ENCODE measurements around the gene HEATR5B.
"Not testable (repeated sequence)": the region's sequence is repeated elsewhere in the genome, so short reads cannot be mapped to it uniquely, and the experiment has no call there.

Gene HEATR5B

DNA sequence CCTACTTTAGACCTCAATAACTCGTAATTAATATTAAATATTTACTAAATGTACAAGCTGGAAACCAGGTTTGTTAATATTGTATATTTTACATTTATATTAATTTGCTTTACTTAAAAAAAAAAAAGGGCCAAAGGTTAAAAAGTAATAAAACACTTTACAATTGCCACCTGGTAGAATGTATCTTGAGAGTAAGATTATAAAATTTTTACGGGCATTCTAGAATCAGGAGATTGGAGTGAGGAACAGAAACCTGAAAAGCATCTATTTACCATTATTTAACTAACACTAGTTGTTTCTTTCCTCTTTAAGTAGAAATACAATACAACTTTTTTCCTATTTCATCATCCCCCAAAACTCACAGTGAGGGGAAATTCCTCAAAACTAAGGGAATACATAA is 102.3 kb downstream of the HEATR5B start:
- no peak for DNase-seq (ENCODE audit: low read depth)

DNA sequence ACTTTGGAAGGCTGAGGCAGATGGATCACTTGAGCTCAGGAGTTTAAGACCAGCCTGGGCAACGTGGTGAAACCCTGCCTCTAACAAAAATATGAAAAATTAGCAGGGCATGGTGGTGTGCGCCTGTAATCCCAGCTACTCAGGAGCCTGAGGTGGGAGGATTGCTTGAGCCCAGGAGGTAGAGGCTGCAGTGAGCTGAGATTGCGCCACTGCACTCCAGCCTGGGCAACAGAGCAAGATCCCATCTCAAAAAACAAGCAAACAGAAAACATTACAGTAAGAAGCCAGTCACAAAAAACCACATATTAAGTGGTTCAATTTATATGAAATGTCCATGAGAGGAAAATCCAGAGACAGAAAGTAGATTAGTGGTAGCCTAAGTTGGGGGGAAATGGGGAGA is 105.2 kb downstream of the HEATR5B start:
- DNase-seq (ENCODE audit: low read depth): not testable (repeated sequence)

DNA sequence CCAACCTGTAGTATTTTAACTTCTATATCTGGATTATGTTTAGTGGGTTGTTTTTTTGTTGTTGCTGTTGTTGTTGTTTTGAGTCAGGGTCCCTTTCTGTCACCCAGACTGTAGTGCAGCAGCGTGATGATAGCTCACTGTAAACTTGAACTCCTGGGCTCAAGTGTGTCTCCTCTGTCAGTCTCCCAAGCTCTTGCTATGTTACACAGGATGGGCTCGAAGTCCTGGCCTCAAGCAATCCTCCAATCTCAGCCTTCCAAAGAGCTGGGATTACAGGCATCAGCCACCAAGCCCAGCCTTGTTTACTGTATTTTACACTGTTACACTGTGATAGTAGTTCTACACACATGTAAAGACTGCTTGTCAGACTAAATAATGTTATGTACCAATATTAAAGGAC is 108.1 kb downstream of the HEATR5B start:
- no peak for DNase-seq (ENCODE audit: low read depth)

DNA sequence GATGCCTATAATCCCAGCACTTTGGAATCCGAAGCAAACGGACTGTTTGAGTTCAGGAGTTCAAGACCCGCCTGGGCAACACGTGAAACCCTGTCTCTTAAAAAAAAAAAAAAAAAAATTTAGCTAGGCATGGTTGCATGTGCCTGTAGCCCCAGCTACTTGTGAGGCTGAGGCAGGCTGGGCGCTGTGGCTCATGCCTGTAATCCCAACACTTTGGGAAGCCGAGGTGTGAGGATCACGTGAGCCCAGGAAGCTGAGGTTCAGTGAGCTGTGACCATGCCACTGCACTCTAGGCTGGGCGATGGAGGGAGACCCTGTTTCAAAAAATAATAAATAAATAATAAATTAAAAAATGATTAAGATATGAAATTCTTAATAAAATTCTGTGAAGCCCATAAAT is 108.9 kb downstream of the HEATR5B start:
- no peak for DNase-seq (ENCODE audit: low read depth)

DNA sequence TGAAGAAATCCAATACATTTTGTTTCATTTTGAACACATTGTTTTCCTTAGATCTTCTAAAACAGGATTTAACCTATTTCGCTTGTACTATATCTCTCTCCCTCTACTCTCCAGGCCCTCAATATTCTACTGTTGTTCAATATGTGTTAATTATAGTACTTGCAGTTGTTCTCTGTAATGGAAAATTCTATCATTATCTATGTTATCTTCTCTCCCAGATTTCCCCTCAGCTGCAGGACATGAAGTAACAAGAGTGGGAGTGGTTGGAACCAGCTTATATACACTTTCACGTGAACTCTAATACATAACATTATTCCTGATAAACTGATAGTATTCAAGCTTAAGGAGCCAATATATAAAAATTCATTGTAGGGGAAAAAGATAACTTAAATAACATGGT is 110.9 kb downstream of the HEATR5B start:
- DNase-seq (ENCODE audit: low read depth): no peak

DNA sequence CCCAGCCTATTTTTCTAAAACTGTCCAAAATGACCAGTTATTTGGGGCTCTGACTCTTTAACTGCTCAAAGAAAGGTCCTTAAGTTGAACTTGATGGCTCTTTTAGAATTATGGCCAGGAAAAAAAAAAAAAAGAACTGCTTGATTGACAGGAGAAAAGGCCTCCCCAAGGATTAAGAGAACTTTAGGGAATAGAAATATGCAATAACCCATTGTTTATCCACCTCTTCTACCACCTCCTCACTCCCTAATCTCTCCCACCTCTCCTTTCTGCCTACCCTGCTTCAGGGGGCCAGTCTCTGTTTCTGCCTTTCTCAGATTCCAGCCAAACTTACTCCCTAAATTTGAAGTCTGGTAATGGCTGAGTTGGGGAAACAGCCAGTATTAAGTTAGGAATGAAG is 112.2 kb downstream of the HEATR5B start:
- no peak for DNase-seq (ENCODE audit: low read depth)

DNA sequence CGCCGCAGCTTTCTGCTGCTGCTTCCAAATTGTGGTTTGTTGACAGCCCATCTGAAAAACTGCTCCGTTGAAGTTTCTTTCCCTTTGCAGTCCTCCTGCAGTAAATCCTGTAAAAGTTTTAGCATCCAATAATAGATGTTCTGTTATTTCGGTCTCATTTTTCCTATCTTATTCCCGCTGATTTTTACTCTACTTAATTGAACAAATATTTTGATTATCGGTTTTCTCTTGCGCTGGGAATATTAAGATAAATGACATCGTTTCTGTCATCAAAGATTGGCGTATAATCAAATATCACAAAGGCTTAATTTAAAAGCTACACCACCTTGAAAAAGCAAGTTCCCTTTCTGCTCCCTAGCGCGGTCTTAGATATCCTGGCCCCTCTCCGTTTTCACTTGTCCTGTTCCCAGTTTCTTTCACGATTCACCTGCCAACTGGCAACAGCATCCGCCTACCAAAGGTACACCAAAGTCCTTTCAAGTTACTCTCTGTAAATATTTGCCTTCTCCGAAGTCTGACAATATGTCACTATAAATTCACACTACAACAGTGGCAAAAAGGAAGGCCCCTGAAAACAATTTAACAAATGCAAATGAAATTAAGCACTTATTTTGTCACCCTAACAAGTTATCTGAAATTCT is 116.8 kb downstream of the HEATR5B start:
- no peak for DNase-seq (ENCODE audit: low read depth)

DNA sequence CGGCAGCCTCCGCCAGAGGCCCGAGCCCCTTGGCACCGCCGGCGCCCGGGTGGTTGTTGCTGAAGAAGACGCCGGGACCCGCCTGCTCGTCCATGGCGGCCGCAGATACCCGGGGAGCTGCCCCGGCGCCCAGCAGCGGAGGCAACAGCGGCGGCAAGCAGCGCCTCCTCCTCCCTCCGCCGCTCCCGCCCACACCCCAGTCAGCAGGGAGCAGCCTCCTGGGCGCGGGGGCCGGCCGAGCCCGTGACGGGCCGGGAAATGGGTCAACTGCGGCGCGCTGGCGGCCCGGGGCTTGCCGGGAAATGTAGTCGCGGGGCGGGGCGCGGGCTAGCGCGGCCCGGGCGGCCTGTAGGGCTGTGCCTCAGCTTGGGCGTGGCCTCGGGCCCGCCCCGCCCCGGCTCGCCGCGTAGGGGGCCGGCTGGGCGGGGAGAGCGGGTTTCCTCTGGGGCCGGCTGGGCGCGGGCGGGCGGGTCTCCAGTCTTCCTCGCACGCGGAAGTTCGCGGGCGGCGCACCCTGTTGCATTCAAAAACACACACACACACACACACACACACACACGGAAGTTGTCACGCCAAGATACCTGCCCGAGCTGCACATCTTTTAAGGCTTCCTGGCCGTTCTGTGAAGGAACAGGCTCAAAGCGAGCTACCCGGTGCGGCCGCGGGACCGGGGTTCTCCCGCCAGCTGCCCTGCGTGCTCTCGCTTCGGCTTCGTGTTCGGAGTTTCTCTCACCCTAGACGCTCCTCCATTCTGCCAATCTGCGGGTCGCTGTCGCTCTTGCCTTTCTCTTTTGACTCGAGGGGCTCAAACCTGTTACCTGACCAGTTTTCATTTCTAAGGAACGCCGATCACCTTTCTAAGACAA is 117.6 kb downstream of the HEATR5B start, which contains the start of gene STRN:
TSS of gene STRN (minus strand) at position 167 of the 866 bp plus-strand sequence. CDS start at position 94, 73 bp downstream.
- peak; percentile 94 for DNase-seq (ENCODE audit: low read depth)

DNA sequence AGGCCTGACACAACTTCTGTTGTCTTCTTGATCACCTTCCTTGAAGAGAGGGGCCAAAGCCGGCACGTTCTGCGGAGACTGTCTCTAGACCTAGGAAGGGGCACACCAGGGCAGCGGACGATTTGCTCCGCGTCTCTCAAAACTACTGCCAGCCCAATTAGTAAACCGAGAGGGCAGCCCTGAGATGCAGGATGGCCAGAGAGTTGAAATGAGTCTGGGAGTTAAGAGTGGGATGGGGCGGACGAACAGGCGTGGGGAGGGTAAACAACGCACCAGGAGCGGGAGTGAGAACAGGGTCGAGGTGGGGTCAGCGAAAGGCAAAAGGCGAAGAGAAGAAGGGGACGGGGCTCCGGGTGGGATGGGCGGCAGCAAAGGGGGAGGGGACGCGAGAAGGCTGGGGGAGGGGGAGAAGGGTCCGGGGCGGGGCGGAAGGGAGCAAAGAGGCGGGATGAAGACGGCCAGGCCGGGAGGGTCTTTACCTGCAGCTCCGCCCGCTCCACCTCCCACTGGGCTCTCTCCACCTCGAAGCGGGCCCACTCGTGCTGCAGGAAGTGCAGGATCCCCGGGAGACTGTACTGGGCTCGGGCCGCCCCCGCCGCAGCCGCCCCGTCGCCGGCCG is 118.3 kb downstream of the HEATR5B start:
- no peak for DNase-seq (ENCODE audit: low read depth)

DNA sequence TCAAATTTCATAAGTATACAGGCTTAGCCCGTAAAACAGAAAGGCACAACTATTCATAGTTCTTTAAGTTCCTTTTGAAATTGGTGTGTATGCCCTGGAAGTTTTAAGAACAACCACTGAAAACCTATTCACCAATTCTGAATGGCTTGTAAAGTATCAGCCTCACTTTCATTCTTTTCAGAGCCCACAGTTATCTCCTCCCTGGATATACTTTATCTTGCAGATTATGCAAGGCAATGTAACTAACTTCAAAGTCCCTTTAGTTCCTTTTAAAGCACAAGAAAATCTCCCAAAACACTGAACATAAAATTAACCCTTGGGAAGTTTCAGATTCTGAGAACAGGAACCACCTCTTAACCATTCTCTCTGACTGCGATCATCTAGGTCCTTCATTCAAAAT is 119.0 kb downstream of the HEATR5B start:
- no peak for DNase-seq (ENCODE audit: low read depth)

DNA sequence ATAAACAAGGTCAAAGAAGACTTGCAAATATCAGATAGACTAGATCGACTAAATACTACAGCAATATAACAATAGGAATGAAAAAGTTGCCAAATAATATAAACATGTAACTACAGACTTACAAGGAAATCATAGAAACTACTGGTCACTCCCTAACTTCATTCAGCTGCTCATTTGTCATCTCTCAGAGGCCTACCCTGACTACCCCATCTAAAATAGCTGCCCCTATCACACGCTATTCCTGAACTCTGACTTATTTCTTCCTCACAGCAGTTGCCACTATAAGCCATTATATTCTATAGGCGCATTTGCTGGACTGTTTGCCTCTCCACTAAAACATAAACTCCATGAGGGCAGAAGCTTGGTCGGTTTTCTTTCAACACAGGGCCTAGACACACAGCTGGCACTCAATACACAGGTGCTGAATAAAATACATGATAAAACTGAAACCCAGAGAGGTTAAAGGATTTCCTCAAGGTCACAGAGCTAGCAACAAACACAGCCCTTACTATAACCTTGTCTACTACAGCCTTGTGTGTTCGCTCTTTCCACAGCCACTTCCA is 119.6 kb downstream of the HEATR5B start:
- no peak for DNase-seq (ENCODE audit: low read depth)

DNA sequence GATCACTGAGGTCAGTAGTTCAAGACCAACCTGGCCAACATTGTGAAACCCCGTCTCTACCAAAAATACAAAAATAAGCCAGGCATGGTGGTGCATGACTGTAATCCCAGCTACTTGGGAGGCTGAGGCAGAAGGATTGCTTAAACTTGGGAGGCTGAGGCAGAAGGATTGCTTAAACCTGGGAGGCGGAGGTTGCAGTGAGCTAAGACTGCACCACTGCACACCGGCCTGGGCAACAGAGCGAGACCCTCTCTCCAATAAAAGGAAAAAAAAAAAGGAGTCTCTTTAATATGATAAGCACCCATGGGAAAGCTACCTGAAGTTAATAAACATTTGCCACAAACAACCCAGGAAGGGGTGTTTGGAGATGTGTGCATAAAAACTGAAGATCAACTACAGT is 120.4 kb downstream of the HEATR5B start:
- DNase-seq (ENCODE audit: low read depth): no peak

DNA sequence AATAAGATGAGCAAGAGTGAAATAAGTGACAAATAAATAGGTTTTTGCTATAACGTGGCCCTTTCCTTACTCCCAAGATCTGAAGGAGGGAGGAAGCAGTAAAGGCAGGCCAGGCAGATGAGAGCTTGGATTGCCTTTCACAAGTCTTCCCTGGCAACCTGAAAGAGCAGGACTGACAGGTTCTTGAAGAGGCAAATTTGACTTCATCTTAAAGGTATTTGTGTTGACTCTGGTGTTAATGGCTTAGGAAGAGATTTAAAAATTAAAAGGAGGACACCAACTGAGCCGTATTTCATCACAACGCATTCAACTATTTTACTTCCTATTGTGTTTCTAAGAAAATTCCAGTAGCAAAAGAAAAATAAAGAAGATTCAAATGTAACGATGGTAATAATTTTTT is 121.1 kb downstream of the HEATR5B start:
- DNase-seq (ENCODE audit: low read depth): no peak

DNA sequence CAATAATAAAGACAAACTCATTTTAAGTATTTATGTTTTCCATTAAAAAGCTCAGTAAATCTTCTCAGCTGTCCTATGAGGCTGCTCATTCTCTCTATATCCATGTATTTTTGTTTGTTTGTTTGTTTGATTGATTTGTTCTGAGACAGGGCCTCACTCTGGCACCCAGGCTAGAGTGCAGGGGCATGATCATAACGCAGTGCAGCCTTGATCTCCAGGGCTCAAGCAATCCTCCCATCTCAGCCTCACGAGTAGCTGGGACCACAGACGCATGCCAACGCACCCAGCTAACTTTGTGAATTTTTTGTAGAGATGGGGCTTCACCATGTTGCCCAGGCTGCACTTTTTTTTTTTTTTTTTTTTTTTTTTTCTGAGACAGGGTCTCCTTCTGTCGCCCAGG is 123.4 kb downstream of the HEATR5B start:
- no peak for DNase-seq (ENCODE audit: low read depth)

DNA sequence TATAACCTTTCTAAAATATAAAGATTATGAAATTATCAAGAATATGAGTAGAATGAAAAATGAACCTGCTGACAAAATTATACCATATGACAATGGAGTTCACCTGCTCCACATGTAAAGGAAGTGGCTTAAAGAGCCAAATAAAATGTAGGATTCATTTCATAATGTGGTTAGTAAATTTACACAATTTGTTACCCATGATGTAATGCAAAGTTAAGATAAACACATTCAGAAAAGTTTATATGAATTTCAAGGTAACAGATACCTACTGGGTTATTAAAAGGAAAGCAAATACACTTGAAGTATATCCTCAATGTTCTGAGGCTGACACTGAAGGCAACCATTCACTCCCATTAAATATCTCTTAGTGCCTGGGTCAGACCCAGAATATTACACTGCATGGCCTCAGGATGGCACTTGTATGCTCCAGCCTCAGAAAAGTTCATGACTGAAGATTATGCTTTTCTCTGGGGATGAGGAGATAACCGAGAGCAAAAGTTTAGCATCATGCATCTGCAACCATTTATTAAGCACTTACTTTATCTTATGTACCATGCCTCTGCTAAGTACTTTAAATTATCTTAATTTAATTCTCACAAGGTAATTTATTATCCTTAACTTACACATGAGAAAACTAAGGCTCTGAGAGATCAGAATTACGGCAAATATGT is 124.0 kb downstream of the HEATR5B start:
- DNase-seq (ENCODE audit: low read depth): no peak

DNA sequence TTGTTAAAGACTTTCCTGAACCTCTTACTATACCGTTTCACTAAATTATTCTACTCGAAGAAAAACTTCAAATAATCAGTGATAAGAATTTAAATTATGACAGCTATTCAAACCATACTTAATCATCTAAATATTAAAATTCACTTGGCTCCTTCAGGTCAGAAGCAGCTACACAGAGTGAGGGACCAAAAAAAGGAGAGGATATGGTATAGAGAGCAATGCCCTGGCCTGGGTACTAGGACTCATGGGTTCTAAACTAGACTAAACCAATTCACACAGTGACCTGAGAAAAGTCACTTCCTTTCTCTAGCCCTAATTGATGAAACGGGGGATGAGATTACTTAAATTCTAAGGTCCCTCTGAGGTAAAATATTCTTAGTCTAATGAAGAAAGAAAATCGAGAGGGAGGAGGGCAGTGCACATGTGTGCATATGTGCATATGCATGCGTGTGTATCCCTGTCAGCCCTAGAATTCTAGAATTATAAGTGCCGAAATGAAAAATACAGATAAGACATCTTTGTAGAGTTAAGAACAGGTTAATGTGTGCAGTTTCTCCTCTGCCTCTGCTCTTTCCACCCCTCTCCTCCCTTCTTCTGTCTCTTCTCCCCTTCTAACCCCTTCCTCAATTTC is 129.1 kb downstream of the HEATR5B start:
- DNase-seq (ENCODE audit: low read depth): no peak

DNA sequence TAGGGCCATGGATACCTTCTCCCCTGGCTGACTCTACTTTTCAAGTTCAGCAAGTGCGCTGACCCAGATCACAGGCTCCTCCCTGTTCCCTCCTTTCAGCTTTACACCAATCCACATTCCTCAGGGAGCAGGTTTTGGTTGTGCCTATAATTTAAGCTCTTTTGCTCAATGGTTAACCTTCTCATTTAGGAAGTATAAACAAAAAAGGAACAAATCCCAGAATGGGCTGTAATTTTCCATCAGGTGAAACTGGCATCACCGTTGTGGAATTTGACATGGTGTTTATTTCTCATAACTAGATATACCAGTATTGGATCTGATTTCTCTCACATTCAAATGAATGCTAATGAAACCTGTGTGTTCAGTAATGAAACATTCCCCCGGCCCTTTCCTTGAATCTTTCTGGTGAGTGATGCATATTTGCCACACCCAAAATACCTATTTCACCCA is 131.4 kb downstream of the HEATR5B start:
- DNase-seq (ENCODE audit: low read depth): no peak

DNA sequence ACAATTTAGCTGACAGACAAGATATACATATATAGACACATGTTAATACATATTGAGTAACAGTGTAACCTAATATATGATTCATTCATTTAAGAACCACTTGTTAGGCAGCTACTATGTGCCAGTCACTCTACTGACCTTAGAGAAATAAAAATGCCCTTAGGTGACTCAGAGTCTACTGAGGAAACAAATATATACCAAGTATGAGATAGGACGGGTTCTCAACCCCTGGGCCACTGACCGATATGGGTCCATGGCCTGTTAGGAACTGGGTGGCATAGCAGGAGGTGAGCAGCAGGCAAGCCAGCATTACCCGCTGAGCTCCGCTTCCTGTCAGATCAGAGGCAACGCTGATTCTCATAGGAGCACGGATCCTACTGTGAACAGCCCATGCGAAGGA is 132.6 kb downstream of the HEATR5B start:
- DNase-seq (ENCODE audit: low read depth): peak; percentile 40

DNA sequence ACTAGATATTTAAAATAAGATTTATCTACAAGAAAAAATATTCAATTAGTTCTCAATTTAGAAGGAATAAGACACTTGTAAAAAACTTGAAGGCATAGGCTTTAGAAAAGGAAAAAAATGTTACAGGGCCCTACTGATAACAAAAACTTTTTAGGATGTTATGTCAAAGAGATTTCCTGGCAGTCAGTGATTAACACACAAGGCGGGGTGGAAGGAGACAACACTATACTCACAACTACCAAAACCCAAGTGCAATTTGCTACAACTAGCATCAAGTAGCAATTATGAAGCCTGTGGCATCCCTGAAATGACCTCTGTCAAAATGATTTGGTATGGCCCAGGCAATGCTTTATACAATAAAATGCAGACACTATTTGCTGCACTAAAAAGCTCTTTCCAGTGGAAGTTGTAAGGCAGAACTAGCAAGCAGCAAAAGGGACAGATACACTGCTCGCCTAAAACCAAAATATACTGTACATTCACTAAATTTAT is 133.1 kb downstream of the HEATR5B start:
- no peak for DNase-seq (ENCODE audit: low read depth)

DNA sequence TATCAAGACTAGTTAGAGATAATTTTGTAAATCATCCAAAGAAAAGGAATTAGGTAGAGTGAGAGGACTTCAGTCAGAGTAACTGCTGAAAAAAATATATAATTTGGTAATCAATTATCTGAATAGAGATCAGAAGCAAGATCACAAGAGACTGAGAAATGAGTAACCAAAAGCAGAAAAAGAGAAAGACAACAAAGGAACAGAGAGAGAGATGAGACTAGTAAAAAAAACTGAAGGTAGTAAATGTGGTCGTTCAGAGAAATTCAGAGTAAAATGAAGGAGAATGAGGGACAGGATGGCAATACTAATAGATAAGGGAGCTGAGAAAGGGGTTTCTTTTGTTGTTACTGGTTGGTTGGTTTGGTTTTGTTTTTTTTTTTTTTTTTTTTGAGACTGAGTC is 134.3 kb downstream of the HEATR5B start:
- DNase-seq (ENCODE audit: low read depth): no peak

DNA sequence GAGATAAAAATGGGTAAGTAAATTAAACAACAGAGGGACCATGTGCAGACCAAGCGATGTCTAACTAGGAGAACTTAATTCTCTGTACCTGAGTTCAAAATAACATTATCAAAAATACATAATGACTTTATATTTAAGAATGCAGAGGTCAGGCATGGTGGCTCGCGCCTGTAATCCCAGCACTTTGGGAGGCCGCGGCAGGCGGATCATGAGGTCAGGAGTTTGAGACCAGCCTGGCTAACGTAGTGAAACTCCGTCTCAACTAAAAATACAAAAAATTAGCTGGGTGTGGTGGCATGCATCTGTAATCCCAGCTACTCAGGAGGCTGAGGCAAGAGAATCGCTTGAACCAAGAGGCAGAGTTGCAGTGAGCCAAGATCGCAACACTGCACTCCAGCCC is 138.9 kb downstream of the HEATR5B start:
- DNase-seq (ENCODE audit: low read depth): not testable (repeated sequence)

Measured in stromal cell of bone marrow (primary cell).